HPDE6-E6E7 (cell line): ENCODE results near the gene ROMO1.

ENCODE experiments used
- DNase-seq: peaks from one replicate; pipeline ENCODE4 v3.0.0; 2011; ENCODE audit warnings: missing footprints; ENCODE audit errors: extremely low spot score

The ROMO1 gene

DNA sequence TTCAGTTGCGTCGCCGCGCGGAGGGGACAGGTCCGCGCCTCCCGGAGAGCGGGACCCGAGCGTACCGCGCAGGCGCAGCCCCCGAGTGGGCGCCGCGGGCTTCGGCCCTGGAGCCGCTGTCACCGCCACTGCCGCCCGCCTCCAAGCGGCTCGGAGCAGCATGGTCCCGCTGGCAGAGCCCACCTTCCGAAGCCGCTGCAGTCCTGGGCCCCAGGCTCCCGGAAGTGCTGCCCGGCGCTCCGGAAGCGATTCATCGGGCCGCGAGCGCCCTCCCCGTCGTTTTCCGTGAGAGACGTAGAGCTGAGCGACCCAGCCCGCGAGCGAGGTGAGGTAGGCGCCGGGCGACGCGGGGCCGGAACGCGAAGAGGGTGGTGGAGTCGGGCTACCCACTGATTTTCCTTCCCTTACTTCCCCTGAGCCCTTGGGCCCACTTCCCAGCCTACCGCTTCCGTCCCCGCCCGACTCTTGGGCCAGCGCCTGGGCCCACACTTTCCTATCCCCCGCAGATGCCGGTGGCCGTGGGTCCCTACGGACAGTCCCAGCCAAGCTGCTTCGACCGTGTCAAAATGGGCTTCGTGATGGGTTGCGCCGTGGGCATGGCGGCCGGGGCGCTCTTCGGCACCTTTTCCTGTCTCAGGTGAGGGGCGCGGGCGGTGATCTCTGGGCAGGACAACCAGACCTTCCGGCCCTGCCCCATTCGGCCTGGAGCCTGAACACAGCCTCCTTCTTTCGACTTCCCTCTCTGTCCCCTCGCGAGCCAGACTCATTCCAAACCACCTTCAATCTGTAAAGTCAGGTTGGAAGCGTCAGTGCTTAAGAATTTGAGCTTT is at the start of gene ROMO1, which contains the start of gene NFS1:
Gene ROMO1, plus strand, starts transcription at position 279 of the 830 bp plus-strand sequence. Its CDS starts 228 bp downstream, at position 507.
Gene NFS1, minus strand, starts transcription at position 226 of the 830 bp plus-strand sequence. Its CDS starts 64 bp downstream, at position 162.
- peak; percentile 98 for DNase-seq

DNA sequence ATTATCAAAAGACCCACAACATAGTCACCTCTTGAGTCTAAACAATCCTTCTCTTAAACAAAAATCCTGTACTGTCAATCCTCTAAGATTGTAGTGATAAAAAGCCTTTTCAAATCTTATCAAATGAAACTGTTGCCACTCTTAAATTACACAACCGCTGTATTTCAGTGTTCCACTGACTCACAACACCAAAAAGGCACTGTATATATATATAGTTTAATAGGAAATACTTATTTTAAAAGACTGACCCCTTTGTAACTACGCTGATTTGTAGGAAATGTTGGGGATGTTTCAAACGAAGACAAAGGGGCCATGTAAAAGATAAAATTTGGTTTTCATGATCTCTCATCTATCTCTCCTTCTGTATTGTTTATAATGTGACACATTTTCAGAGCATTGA is 48.6 kb upstream of the ROMO1 start:
- DNase-seq: no peak

DNA sequence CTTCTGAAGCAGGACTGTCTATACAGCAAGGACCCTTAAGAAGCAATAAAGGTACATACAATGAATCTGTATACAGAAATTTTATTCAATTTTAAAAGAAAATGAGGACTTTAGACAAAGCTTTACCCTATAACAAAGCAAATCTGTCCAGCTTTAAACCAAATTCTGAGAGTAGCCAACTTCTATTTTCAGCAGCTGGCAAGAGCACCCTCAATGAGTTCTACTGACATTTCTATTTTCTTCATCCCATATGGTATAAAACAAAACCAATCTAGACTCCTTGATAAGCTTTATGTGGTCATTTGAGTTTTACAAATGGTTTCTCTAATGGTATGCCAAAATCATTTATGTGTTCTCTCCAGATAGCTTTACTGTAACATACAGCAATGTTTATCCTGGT is 47.2 kb upstream of the ROMO1 start:
- no peak for DNase-seq

DNA sequence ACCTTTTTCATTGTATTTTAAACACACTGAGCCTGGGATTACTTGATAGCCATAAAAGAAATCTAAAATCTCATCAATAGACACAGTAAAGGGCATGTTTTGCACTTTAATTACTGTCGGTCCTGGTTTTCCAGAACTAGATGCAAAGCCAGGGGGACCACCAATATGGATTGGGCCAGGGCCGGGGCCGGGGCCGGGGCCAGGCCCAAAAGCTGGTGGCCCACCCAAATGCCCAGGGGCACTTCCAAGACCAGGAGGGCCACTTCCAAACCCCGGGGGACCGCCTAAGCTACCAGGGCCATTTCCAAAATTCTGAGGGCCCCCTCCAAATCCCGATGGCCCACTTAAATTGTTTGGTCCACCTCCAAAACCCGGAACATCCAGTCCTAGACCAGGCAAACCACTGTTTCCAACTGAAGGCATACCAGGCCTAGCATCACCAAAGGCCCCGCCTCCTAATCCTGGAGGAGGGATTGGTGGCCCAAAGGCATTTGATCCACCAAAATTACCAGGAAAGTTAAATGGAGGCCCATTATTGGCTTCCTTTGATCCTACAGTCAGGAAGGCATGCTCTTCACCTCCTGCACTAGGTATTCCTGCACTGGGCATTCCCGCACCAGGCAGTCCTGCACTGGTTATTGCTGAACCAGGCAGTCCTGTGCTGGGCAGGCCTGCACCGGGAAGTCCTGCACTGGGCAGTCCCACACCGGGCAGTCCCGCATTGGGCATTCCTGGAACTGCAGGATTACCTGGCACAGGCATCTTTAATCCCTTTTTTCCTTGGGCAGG is 46.4 kb upstream of the ROMO1 start:
- no peak for DNase-seq

DNA sequence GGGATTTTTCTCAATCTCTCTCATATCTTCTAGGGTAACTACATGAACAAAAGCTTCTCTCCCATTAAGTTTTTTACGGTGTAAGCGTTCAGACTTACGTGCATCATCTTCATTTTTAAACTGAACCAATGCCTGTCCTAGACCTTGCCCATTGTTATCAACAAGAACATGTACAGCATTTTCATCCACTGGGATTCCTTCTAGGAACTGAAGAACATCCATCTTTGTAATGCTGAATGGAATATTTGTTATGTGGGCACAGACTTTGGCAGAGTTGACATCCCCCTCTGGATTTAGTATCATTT is 45.8 kb upstream of the ROMO1 start:
- no peak for DNase-seq

DNA sequence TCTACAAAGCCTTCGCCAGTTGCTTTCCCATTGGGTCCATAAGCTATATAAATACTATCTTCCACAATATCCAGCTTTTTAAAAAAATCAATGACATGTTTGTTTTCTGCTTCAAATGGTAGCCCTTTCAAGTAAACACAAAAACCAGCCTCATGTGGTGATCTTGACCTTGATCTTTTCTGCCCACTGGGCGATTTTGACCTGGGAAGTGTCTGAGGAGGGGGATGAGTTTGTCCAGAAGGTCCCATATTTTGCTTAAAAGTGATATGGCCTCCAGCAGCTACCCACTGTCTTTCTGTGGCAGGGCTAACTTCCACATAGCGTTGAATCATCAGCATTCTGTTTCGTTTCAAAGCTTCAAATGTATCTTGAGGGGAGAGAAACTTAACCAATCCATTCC is 45.3 kb upstream of the ROMO1 start:
- no peak for DNase-seq

DNA sequence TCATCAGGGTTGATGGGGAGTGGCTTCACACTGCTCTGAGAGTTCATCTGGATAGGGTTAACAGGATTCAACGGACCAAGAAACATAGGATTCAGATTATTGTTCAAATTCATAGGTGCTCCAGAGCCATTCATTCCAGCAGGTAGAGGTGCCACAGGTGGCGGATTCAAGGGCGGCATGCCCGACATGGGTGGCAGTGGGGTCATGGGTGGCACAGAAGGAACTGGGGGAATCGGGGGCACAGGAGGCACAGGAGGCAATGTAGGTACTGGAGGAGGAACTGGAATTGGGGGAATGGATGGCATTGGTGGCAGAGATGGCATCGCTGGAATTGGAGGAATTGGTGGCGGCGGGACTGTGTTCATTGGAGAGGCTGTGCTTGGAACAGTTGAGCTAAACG is 44.8 kb upstream of the ROMO1 start:
- DNase-seq: no peak

DNA sequence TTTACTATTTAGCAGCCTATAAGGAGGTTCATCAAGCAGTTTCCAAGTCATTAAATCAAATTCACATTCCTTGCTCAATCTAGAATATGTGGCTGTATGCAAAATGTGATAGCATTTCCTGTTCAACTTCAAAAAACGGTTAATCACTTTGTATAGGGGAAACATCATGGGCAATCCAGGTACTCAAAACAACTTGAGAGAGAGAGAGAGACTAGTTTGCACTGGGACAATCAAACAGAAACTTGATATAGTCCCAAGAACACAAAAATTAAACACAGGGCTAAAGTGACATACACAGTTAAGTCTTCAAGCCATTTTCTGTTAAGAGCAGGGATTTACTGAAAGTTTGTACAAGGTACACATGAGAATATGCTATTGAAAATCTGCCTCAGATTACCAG is 41.9 kb upstream of the ROMO1 start:
- DNase-seq: no peak

DNA sequence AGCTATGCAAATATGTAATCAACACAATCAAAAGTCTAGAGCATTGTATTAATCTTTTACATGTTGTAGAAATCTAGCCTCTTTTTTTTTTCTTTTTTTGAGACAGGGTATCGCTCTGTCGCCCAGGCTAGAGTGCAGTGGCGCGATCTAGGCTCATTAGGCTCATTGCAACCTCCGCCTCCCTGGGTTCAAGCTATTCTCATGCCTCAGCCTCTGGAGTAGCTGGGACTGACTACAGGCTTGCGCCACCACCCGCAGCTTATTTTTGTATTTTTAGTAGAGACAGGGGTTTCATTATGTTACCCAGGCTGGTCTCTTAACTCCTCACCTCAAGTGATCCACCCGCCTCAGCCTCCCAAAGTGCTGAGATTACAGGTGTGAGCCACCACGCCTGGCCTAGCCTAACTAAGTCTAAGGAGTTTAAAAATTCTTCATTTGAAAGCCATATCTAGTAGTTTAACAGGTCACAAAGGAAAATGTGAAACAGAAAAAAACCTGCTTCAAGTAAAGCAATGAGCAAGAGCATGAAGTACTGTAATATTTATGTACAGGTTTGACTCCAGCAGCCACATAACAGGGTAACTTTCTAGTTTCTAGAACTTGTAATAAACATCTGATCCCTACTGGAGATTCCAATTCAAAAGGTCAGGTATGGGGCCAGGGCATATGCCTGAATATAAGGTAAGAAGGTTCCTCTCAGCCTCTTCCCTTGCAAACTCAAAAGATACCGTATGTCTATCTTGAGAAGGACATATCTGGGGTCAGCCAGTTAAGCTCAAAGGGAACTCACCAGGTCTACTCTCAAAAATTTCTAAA is 38.9 kb upstream of the ROMO1 start:
- no peak for DNase-seq

DNA sequence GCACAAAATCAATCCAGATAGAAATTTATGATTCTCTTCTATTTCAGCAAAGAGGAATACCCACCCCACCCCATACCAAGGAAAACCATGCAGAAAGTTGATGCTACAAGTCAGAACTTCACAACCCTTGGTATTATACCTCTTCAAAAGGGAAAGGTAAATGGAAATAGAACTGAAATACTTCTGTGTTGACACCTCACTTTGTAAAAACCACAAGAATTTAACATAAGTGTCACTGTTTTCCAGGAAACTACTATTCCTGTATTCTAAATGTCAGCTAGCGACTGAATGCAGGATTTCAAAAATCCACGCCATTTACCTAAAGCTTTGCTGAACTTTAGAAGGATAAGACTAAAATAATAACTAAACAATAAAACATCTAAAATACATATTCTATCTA is 38.2 kb upstream of the ROMO1 start:
- peak; percentile 38 for DNase-seq

DNA sequence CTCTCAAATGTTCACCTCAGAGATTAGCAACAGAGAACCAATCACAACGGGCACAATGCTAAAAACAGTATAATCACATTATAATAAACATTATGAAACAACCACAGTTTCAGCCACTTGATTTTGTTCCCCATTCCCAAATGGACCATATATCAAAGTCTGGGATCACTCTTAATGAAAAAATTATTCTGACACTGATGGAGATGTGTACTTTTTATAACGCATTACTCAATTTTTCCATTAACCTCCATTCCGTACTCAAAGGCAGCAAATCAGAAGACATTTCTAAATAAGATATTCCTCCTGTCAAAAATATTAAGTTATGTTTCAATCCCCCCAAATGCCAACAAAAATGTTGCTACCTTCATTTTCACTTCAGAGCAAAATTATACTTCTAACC is 37.3 kb upstream of the ROMO1 start:
- no peak for DNase-seq

DNA sequence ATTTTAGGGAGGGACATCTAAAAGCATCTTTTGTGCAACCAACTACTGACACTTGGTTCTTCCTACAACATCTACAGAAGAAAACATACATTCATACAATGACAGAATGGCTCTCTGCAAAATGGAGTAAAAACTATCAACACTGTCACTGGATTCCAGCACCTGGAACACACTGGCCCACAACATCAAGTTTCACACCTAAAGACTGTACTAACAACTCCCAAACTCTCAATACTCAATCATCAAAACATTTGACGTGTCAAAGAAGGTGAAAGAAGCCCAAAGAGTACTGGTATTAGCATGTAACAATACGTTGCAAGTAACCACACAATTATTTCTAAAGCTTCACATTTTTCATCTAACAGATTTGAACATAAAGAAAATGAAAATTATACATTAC is 36.7 kb upstream of the ROMO1 start:
- no peak for DNase-seq

DNA sequence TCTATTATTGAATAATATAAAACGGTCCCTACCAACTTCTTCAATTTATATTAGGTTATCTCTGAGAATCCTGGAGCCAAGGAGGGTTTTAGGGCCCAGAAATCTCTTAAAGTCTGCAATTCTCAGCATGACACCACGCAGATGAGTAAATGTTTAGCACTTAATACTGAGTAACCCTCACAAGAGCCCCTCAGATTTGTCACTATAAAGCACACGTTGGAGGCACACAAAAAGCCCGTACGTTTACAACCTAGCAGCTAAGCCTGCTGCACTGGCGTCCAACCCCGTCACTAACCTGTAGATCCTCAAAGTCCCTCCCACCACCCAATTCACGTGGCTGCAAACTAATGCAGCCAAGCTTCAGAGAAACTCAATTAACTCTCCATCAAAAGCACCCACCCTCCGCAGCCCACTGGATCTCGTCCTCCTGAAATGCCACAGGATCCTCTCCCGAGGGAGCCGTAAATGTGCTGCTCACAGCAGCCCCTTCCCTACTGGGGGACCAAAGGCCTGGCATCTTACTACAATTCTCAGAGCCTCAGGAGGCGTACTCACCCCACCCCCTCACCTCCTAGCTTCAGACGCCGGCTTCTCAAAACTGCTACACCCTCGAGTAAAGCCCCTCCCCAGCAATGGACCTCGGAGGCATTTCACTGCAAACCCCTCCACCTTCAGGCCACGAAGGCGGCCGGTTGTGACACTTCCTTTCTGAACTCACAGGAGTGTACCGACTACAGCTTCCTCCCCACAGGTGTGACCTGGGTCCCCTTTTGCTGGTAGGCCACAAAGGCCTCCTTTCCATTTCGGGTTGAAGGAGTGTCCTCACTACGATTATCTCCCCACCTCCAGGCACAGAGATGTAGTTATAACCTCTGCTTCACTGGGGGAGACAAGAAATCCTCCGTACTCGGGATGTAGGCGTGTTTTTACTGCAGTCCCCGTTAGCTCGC is 35.4 kb upstream of the ROMO1 start:
- peak; percentile 60 for DNase-seq

DNA sequence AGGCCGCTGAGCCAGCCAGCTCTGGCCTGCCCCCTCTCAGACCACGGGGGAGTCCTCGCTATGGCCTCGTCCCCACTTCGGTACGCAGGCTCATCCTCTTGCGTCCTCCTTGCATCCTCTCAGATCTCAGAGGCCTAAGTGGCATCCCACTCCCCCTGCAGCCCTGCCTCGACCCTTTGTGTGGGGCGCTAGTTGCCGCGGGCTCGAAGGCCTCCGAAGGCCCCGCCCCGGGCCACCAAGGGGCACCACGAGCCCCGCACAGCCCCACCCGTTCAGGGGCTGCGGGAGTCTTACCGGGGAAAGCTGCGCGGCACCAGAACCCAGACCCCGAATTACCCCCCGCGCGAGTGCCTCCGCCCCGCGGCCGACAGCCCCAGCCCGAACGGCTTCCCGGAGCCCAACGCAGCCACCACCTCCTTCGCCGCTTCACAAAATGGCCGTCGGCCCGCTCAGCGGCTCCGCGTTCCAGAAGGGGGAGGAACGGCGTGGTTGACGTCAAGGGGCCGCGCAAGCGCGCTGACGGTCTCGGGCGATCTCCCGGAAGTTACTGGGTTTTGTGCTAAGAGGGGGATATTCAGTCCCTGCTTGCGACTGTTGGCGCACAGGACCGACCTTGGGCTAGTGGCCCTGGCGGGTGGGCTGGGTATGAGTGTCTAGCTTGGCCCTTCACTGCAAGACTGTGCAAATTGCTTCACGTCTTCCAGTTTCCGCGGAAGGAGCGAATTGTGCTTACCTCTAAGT is 34.6 kb upstream of the ROMO1 start, which contains the start of the genes CPNE1 and RBM12:
Gene CPNE1, minus strand, starts transcription at position 435 of the 741 bp plus-strand sequence. CDS start 31,977 bp downstream, outside the sequence.
Gene RBM12, minus strand, starts transcription at position 435 of the 741 bp plus-strand sequence. CDS start 9,578 bp downstream, outside the sequence.
- peak; percentile 100 for DNase-seq

DNA sequence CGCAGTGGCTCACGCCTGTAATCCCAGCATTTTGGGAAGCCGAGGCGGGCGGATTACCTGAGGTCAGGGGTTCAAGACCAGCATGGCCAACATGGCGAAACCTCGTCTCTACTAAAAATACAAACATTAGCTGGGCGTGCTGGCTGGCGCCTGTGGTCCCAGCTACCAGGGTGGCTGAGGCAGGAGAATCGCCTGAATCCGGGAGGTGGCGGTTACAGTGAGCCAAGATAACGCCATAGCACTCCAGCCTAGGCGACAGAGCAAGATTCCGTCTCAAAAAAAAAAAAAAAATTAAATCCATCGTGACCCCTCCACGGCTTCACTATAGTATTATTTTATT is 33.3 kb upstream of the ROMO1 start:
- DNase-seq: no peak

DNA sequence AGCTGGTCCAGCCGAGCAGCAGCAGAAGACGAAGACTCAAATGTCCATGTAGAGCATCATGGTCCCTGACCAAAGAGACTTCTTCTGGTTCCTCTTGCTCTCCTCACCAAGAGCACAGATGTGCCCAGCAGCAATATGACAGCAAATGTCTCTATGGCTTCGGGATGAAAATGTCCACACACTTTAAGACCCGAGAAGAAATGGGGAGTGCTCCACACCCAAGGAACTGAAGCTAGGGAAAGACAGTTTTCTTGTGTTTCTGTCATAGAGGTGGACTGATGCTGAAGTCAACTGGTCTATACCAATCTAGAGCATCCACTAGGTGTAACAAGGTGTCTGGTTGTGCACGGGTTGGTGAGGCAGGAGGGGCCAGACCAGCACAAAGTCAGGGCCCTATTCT is 30.0 kb upstream of the ROMO1 start:
- DNase-seq: no peak

DNA sequence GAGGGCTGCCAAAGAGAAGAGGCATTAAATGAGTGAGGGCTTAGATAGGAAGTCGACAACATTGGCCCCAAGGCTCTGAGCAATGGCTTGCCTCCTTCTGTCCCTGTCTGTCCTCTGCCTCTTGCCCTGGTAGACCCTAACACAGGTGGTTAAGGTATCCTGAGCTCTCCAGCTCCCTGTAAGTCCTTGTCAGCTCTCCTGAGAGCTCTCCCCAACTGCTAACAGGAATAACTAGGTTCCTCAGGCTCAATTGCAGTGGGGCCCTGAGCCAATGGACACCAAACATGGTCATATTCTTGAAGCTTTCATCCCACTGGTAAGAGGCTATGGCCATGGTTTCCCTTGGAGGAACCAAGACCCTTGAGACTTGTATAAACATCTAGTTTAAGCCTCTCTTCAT is 29.5 kb upstream of the ROMO1 start:
- no peak for DNase-seq

DNA sequence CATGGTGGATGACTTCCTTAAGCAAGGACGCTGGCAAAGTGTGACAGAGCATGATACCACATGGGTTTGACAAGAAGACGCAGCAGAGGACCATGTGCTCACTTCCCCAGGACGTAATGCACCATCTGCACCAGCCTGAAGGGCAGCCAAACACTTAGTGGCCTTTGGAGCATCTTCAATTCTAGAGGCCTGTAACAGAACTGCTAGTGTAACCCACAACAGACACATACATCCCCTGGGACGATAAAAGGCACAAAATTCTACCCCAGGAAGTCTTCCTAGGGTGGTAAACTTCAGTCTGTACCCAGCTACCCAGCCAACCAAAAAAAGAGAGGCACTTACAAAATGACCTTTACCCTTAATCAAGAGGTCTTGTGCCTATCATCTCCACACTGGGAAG is 25.3 kb upstream of the ROMO1 start:
- no peak for DNase-seq

DNA sequence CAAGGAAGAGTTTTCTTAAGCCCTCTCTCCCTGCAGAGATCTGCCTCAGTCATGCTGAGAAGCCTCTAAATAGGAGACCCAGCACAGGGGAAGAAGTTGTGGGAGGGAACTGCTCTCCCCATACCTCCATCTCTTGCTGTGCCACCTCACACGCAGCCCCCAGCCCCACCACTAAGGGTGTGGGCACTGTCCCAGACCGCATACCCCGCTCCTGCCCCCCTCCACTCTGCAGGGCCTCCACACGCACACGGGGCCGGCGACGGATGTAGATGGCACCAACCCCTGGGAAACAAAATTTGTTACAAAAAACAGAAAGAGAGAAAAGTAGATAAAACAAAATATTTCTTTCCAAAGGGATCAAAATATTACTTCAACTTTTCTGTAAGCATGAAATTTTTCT is 24.3 kb upstream of the ROMO1 start:
- no peak for DNase-seq

DNA sequence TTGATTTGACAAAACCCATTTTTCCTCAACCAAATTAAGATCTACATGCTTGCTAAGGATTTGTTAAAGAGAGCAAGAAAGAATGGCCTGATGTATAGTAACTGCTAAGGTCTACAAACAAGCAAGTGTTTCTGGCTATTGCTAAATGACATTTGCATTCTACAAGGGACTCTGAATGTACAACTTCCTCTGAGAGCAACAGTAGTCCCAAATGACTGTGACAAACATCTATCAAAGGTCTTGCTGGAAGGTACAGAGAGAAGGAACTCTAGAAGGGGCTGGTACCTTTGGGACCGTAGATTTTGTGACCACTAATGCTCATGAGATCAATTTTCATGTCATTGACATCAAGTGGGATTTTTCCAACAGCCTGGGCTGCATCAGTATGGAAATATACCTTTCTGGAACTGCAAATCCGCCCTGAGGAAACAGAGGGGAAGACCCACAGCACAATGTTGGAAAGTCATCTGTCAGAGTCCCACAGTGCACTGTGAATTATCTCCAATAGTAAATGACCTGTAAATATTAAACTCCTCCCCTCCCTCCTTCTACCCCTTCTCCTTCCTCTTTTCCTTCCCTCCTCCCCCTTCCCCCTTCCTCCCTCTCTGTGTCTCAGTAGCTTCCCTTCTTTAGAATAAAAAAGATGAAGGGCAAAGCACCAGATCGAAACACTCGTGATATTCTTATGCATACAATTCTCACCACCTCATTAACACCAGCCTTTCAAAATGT is 18.6 kb upstream of the ROMO1 start:
- DNase-seq: no peak
